ENCODE measurements around the gene ABCC1.

DNA sequence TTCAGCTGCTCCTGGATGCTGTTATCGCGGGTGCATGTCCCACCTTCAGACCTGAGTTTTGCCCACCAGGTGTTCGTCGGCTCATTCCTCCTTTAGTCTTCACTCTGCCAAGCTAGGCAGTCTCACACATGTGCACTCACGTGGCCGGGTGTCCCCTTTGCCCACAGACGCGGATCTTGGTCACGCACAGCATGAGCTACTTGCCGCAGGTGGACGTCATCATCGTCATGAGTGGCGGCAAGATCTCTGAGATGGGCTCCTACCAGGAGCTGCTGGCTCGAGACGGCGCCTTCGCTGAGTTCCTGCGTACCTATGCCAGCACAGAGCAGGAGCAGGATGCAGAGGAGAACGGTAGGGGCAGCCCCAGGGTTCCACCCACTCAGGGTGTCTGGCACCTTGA, 140.8 kb downstream of the ABCC1 start:
- TF ChIP-seq, protein P1, sequence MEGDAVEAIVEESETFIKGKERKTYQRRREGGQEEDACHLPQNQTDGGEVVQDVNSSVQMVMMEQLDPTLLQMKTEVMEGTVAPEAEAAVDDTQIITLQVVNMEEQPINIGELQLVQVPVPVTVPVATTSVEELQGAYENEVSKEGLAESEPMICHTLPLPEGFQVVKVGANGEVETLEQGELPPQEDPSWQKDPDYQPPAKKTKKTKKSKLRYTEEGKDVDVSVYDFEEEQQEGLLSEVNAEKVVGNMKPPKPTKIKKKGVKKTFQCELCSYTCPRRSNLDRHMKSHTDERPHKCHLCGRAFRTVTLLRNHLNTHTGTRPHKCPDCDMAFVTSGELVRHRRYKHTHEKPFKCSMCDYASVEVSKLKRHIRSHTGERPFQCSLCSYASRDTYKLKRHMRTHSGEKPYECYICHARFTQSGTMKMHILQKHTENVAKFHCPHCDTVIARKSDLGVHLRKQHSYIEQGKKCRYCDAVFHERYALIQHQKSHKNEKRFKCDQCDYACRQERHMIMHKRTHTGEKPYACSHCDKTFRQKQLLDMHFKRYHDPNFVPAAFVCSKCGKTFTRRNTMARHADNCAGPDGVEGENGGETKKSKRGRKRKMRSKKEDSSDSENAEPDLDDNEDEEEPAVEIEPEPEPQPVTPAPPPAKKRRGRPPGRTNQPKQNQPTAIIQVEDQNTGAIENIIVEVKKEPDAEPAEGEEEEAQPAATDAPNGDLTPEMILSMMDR (IDR thresholded peaks at IDR 0.05; ENCODE audit: control extremely low read depth in 1 of 3, insufficient read depth in 1 of 3, low read depth in 1 of 3, low read length in 3 of 3) = no peak
- no peak for TF ChIP-seq BRCA1 (IDR thresholded peaks at IDR 0.05; ENCODE audit: low read depth, low read length)
- no peak for TF ChIP-seq CBX8 (IDR thresholded peaks at IDR 0.05; ENCODE audit: borderline replicate concordance, low read depth, low read length)
- TF ChIP-seq, protein P2, sequence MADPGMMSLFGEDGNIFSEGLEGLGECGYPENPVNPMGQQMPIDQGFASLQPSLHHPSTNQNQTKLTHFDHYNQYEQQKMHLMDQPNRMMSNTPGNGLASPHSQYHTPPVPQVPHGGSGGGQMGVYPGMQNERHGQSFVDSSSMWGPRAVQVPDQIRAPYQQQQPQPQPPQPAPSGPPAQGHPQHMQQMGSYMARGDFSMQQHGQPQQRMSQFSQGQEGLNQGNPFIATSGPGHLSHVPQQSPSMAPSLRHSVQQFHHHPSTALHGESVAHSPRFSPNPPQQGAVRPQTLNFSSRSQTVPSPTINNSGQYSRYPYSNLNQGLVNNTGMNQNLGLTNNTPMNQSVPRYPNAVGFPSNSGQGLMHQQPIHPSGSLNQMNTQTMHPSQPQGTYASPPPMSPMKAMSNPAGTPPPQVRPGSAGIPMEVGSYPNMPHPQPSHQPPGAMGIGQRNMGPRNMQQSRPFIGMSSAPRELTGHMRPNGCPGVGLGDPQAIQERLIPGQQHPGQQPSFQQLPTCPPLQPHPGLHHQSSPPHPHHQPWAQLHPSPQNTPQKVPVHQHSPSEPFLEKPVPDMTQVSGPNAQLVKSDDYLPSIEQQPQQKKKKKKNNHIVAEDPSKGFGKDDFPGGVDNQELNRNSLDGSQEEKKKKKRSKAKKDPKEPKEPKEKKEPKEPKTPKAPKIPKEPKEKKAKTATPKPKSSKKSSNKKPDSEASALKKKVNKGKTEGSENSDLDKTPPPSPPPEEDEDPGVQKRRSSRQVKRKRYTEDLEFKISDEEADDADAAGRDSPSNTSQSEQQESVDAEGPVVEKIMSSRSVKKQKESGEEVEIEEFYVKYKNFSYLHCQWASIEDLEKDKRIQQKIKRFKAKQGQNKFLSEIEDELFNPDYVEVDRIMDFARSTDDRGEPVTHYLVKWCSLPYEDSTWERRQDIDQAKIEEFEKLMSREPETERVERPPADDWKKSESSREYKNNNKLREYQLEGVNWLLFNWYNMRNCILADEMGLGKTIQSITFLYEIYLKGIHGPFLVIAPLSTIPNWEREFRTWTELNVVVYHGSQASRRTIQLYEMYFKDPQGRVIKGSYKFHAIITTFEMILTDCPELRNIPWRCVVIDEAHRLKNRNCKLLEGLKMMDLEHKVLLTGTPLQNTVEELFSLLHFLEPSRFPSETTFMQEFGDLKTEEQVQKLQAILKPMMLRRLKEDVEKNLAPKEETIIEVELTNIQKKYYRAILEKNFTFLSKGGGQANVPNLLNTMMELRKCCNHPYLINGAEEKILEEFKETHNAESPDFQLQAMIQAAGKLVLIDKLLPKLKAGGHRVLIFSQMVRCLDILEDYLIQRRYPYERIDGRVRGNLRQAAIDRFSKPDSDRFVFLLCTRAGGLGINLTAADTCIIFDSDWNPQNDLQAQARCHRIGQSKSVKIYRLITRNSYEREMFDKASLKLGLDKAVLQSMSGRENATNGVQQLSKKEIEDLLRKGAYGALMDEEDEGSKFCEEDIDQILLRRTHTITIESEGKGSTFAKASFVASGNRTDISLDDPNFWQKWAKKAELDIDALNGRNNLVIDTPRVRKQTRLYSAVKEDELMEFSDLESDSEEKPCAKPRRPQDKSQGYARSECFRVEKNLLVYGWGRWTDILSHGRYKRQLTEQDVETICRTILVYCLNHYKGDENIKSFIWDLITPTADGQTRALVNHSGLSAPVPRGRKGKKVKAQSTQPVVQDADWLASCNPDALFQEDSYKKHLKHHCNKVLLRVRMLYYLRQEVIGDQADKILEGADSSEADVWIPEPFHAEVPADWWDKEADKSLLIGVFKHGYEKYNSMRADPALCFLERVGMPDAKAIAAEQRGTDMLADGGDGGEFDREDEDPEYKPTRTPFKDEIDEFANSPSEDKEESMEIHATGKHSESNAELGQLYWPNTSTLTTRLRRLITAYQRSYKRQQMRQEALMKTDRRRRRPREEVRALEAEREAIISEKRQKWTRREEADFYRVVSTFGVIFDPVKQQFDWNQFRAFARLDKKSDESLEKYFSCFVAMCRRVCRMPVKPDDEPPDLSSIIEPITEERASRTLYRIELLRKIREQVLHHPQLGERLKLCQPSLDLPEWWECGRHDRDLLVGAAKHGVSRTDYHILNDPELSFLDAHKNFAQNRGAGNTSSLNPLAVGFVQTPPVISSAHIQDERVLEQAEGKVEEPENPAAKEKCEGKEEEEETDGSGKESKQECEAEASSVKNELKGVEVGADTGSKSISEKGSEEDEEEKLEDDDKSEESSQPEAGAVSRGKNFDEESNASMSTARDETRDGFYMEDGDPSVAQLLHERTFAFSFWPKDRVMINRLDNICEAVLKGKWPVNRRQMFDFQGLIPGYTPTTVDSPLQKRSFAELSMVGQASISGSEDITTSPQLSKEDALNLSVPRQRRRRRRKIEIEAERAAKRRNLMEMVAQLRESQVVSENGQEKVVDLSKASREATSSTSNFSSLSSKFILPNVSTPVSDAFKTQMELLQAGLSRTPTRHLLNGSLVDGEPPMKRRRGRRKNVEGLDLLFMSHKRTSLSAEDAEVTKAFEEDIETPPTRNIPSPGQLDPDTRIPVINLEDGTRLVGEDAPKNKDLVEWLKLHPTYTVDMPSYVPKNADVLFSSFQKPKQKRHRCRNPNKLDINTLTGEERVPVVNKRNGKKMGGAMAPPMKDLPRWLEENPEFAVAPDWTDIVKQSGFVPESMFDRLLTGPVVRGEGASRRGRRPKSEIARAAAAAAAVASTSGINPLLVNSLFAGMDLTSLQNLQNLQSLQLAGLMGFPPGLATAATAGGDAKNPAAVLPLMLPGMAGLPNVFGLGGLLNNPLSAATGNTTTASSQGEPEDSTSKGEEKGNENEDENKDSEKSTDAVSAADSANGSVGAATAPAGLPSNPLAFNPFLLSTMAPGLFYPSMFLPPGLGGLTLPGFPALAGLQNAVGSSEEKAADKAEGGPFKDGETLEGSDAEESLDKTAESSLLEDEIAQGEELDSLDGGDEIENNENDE (IDR thresholded peaks at IDR 0.05; ENCODE audit: insufficient replicate concordance, low read length) = no peak
- TF ChIP-seq TAF1 (IDR thresholded peaks at IDR 0.05; ENCODE audit: low read depth, low read length) = no peak
- TF ChIP-seq POLR2AphosphoS5 (IDR thresholded peaks at IDR 0.05; ENCODE audit: low read depth, low read length) = no peak
- no peak for TF ChIP-seq CHD2 (IDR thresholded peaks at IDR 0.05; ENCODE audit: low read length)
- no peak for TF ChIP-seq POLR2A (IDR thresholded peaks at IDR 0.05; ENCODE audit: control extremely low read depth in 1 of 2, low read depth in 2 of 2, low read length in 2 of 2)
